Endodermal cell (in vitro differentiated cells): Measurements from ENCODE around the gene RSAD2. TPM values are rescaled to one million over a fixed set of nuclear protein-coding genes. Genes with fewer than 3 reads are reported as not detected.
"Not testable (repeated sequence)": the region's sequence is repeated elsewhere in the genome, so short reads cannot be mapped to it uniquely, and the experiment has no call there.

ENCODE experiments used
- DNase-seq: peaks from one replicate; pipeline ENCODE4 v3.0.0-alpha.2; 2017
- H3K27ac ChIP-seq: 2 replicates; pipeline ENCODE4 v1.5.1; 2013; ENCODE audit warnings: mild to moderate bottlenecking, low read depth, low read length, moderate library complexity
- H3K27me3 ChIP-seq: 2 replicates; pipeline ENCODE4 v1.6.1; 2013; ENCODE audit warnings: mild to moderate bottlenecking, low read length, moderate library complexity; ENCODE audit not compliant: insufficient read depth, control insufficient read depth, poor library complexity, severe bottlenecking
- H3K36me3 ChIP-seq: 2 replicates; pipeline ENCODE4 v1.7.0; 2013; ENCODE audit warnings: mild to moderate bottlenecking, low read length, moderate library complexity; ENCODE audit not compliant: control insufficient read depth, insufficient read depth
- H3K4me1 ChIP-seq: one replicate; pipeline ENCODE4 v1.7.0; 2013; ENCODE audit warnings: low read length; ENCODE audit not compliant: control insufficient read depth, insufficient read depth
- H3K4me3 ChIP-seq: 2 replicates; pipeline ENCODE4 v1.5.1; 2013; ENCODE audit warnings: mild to moderate bottlenecking, low read length, moderate library complexity
- H3K9ac ChIP-seq: 2 replicates; pipeline ENCODE4 v1.6.1; 2013; ENCODE audit warnings: mild to moderate bottlenecking, low read length, moderate library complexity; ENCODE audit not compliant: poor library complexity, severe bottlenecking; ENCODE audit errors: extremely low read depth
- H3K9me3 ChIP-seq: 2 replicates; pipeline ENCODE4 v1.6.1; 2013; ENCODE audit warnings: mild to moderate bottlenecking, low read length, moderate library complexity; ENCODE audit not compliant: control insufficient read depth
- H3K27ac Mint-ChIP-seq: 2 replicates; pipeline ENCODE4 v1.8.0; 2020; ENCODE audit warnings: mixed read lengths
- H3K27me3 Mint-ChIP-seq: 2 replicates; pipeline ENCODE4 v1.8.0; 2021; ENCODE audit warnings: mild to moderate bottlenecking, mixed read lengths; ENCODE audit not compliant: insufficient read depth
- H3K36me3 Mint-ChIP-seq: 2 replicates; pipeline ENCODE4 v1.8.0; 2020; ENCODE audit warnings: low read depth, mixed read lengths
- H3K4me1 Mint-ChIP-seq: 2 replicates; pipeline ENCODE4 v1.8.0; 2020; ENCODE audit warnings: mixed read lengths
- H3K4me3 Mint-ChIP-seq: 2 replicates; pipeline ENCODE4 v1.8.0; 2020; ENCODE audit warnings: mild to moderate bottlenecking, moderate library complexity, mixed read lengths
- H3K9me3 Mint-ChIP-seq: 2 replicates; pipeline ENCODE4 v1.8.0; 2020; ENCODE audit warnings: mild to moderate bottlenecking, mixed read lengths
- WGBS, 2 experiments: methylation state at CpG; one replicate each; pipeline versions ENCODE4 v1.1.5 to v1.1.7; 2013; ENCODE audit warnings: missing lambda C conversion rate in 2 of 2, mixed read lengths in 1 of 2; ENCODE audit not compliant: insufficient coverage in 1 of 2, insufficient read length in 1 of 2; 5-methylcytosine and 5-hydroxymethylcytosine counted together
- total RNA-seq, 2 donors: library from RNA; stranded (reverse); fragmentation: NEBNext Ultra II Directional in 1 of 2; extraction: Animal tissue kit (Norgen Biotek cat#: 25700) in 1 of 2; gene quantifications; 2 replicates in 1 of 2; 3 replicates in 1 of 2; pipeline ENCODE4 v1.2.1, GENCODE V29; 2021
- TF ChIP-seq, protein P1 (sequence below): fragments of 200-600 bp; sonication (generic); conservative IDR thresholded peaks from 2 replicates; pipeline ENCODE4 v1.5.0; 2021; ENCODE audit warnings: antibody characterized with exemption, mild to moderate bottlenecking

Gene RSAD2
- total RNA-seq, 2 donors from 2014 or later: 0.35 to 0.75 TPM

DNA sequence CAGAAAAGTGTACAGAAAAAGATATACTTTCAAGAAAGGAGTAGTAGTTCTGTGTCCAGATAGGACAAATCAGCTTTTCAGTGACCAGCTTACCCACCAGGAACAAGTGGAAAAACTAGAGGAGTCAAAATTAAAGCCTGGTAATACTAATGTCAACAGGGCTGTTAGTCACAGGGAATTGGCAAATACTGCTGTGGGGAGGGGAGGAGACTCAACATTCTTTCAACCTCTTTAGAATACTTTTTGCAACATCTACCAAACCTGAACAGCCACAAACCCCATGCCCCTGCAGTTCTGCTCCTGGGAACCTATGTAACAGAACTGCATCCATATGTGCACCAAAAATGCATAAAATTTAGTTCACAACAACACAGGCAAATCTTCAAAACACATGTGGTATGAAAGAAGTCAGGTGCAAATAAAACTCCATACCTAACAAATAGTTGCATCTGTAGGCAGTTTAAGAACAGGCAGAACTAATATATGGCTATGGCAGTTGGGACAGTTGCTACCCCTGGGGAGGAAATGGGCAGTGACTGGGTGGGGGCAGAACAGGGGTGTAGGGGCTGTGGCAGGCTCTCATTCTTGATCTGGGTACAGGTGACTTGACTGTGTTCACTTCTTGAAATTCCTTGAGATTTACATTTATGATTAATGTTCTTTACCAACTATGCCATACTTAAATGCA is 21.6 kb upstream of the RSAD2 start:
- Mint-ChIP-seq H3K4me1 (peaks cover 5% of the 10 kb centered on the region), H3K4me3 (no peak overlapping the region), H3K27ac (no peak overlapping the region), H3K36me3 (peaks cover 11% of the 10 kb centered on the region), H3K9me3 (peaks cover 32% of the 10 kb centered on the region), H3K27me3 (no peaks in the 10 kb centered on the region)
- Histone ChIP-seq H3K27ac (no peak overlapping the region), H3K36me3 (no peaks in the 10 kb centered on the region), H3K4me1 (no peaks in the 10 kb centered on the region), H3K9ac (no peak overlapping the region), H3K4me3 (no peak overlapping the region), H3K27me3 (no peaks in the 10 kb centered on the region), H3K9me3 (peaks cover 22% of the 10 kb centered on the region)
- no peak for DNase-seq
- TF ChIP-seq, protein P1, sequence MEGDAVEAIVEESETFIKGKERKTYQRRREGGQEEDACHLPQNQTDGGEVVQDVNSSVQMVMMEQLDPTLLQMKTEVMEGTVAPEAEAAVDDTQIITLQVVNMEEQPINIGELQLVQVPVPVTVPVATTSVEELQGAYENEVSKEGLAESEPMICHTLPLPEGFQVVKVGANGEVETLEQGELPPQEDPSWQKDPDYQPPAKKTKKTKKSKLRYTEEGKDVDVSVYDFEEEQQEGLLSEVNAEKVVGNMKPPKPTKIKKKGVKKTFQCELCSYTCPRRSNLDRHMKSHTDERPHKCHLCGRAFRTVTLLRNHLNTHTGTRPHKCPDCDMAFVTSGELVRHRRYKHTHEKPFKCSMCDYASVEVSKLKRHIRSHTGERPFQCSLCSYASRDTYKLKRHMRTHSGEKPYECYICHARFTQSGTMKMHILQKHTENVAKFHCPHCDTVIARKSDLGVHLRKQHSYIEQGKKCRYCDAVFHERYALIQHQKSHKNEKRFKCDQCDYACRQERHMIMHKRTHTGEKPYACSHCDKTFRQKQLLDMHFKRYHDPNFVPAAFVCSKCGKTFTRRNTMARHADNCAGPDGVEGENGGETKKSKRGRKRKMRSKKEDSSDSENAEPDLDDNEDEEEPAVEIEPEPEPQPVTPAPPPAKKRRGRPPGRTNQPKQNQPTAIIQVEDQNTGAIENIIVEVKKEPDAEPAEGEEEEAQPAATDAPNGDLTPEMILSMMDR: no peak

GRCh38 chr2:6856548-6856920 is 21.0 kb upstream of the RSAD2 start:
- peaks cover 22% of the 10 kb centered on the region for H3K9me3 ChIP-seq
- H3K27me3 Mint-ChIP-seq: peaks cover under 1% of the 10 kb centered on the region
- no peak overlapping the region for H3K9ac ChIP-seq
- H3K4me1 Mint-ChIP-seq: peaks cover 5% of the 10 kb centered on the region
- H3K9me3 Mint-ChIP-seq: peaks cover 33% of the 10 kb centered on the region
- no peaks in the 10 kb centered on the region for H3K27me3 ChIP-seq
- H3K4me3 Mint-ChIP-seq: no peak overlapping the region
- no peaks in the 10 kb centered on the region for H3K4me1 ChIP-seq
- H3K27ac ChIP-seq: no peak overlapping the region
- TF ChIP-seq, protein P1: no peak
- no peak overlapping the region for H3K4me3 ChIP-seq
- peaks cover 11% of the 10 kb centered on the region for H3K36me3 Mint-ChIP-seq
- WGBS, 2 experiments: 100% methylated on average over 1 of the region's 1 CpG; no CpG with 5 or more reads in 1 of the 2 experiments
- no peak for DNase-seq
- H3K36me3 ChIP-seq: no peaks in the 10 kb centered on the region
- H3K27ac Mint-ChIP-seq: no peak overlapping the region

DNA sequence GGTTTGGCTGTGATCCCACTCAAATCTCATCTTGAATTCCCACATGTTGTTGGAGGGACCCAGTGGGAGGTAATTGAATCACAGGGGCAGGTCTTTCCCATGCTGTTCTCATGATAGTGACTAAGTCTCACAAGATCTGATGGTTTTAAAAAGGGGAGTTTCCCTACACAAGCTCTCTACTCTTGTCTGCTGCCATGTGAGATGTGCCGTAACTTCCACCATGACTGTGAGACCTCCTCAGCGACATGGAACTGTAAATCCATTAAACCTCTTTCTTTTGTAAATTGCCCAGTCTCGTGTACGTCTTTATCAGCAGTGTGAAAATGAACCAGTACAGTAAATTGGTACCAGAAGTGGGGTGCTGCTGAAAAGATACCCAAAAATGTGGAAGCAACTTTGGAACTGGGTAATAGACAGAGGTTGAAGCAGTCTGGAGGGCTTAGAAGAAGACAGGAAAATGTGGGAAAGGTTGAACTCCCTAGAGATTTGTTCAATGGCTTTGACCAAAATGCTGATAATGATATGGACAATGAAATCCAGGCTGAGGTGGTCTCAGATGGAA is 19.0 kb upstream of the RSAD2 start:
- DNase-seq, H3K4me3 Mint-ChIP-seq, H3K27ac ChIP-seq, H3K27me3 ChIP-seq, H3K4me1 Mint-ChIP-seq, H3K27ac Mint-ChIP-seq, H3K4me3 ChIP-seq, H3K9ac ChIP-seq, H3K36me3 ChIP-seq, H3K4me1 ChIP-seq: not testable (repeated sequence)
- peaks cover 22% of the 10 kb centered on the region for H3K9me3 ChIP-seq
- Mint-ChIP-seq H3K36me3 (peaks cover 11% of the 10 kb centered on the region), H3K27me3 (peaks cover 13% of the 10 kb centered on the region), H3K9me3 (peaks cover 33% of the 10 kb centered on the region)
- 86 to 92% methylated on average over 4 of the region's 4 CpGs for WGBS, 2 experiments
